ENCODE results near the gene LRFN5.

DNA sequence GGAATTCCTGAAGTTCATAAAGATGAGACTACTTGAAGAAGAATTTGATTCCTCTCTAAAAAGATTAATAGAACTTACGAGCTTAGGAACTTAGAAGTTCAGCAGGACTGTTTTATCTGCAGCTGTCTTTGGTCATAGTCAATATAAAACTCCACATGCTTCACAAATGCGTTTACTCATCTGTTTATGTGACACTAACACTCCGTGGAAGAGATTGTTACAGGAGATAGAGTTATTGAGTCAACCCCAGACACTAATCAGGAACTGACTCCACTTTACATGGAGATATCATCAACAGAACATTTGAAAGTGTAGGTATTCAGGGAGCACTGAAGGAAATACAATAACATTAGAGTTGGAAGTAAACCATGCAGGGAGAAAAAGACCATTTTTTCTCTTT, 92.8 kb downstream of the LRFN5 start:
- TF ChIP-seq, protein P1, sequence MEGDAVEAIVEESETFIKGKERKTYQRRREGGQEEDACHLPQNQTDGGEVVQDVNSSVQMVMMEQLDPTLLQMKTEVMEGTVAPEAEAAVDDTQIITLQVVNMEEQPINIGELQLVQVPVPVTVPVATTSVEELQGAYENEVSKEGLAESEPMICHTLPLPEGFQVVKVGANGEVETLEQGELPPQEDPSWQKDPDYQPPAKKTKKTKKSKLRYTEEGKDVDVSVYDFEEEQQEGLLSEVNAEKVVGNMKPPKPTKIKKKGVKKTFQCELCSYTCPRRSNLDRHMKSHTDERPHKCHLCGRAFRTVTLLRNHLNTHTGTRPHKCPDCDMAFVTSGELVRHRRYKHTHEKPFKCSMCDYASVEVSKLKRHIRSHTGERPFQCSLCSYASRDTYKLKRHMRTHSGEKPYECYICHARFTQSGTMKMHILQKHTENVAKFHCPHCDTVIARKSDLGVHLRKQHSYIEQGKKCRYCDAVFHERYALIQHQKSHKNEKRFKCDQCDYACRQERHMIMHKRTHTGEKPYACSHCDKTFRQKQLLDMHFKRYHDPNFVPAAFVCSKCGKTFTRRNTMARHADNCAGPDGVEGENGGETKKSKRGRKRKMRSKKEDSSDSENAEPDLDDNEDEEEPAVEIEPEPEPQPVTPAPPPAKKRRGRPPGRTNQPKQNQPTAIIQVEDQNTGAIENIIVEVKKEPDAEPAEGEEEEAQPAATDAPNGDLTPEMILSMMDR (IDR thresholded peaks at IDR 0.05; ENCODE audit: poor library complexity): no peak
- no peak for TF ChIP-seq EZH2 (IDR thresholded peaks at IDR 0.05; ENCODE audit: borderline replicate concordance)
- TF ChIP-seq EZH2phosphoT487 (IDR thresholded peaks at IDR 0.05; ENCODE audit: low read depth, severe bottlenecking, unreplicated experiment): no peak

Measured in hepatocyte (in vitro differentiated cells).